ENCODE data around the gene DPM3.

Gene DPM3

DNA sequence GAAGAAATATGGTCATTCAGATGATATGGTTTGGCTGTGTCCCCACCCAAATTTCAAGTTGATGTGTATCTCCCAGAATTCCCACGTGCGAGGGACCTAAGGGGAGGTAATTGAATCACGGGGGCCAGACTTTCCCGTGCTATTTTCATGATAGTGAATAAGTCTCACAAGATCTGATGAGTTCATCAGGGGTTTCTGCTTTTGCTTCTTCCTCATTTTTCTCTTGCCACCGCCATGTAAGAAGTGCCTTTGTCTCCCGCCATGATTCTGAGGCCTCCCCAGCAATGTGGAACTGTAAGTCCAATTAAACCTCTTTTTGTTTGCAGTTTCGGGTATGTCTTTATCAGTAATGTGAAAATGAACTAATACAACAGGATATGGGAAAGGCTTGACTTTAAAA, 1.4 kb upstream of the DPM3 start:
- peaks cover 4% of the 10 kb centered on the region for H3K36me3 Mint-ChIP-seq
- no peaks in the 10 kb centered on the region for H3K9me3 Mint-ChIP-seq (ENCODE audit: low read depth)

DNA sequence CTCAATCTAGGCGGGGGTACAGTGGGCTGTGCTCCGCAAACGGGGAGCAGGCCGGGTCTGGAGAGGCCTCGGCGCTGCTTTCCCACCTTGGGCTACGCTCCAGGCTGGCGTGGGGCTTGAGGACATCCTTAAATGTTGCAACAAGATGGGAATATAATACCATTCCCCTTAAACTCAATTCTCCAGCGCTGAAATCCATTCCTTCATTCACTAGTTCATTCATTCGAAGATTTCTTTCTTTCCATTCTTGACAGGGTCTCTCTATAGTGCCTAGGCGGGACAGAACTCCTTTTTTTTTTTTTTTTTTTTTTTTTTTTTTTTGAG, 261 bp upstream of the DPM3 start:
- H3K27ac Mint-ChIP-seq = peak overlapping the region; percentile 94
- H3K9me3 Mint-ChIP-seq (ENCODE audit: low read depth) = no peaks in the 10 kb centered on the region
- peaks cover 31% of the 10 kb centered on the region for H3K4me1 Mint-ChIP-seq (ENCODE audit: low read depth)
- peaks cover 2% of the 10 kb centered on the region for H3K27me3 Mint-ChIP-seq
- peaks cover 4% of the 10 kb centered on the region for H3K36me3 Mint-ChIP-seq
- H3K4me3 Mint-ChIP-seq = peak overlapping the region; percentile 98

More for the DNA sequence above, 1.4 kb upstream of the DPM3 start:
- H3K4me1 Mint-ChIP-seq (ENCODE audit: low read depth) = peaks cover 30% of the 10 kb centered on the region
- H3K4me3 Mint-ChIP-seq = no peak overlapping the region
- peaks cover 7% of the 10 kb centered on the region for H3K27me3 Mint-ChIP-seq
- H3K27ac Mint-ChIP-seq = no peak overlapping the region

DNA sequence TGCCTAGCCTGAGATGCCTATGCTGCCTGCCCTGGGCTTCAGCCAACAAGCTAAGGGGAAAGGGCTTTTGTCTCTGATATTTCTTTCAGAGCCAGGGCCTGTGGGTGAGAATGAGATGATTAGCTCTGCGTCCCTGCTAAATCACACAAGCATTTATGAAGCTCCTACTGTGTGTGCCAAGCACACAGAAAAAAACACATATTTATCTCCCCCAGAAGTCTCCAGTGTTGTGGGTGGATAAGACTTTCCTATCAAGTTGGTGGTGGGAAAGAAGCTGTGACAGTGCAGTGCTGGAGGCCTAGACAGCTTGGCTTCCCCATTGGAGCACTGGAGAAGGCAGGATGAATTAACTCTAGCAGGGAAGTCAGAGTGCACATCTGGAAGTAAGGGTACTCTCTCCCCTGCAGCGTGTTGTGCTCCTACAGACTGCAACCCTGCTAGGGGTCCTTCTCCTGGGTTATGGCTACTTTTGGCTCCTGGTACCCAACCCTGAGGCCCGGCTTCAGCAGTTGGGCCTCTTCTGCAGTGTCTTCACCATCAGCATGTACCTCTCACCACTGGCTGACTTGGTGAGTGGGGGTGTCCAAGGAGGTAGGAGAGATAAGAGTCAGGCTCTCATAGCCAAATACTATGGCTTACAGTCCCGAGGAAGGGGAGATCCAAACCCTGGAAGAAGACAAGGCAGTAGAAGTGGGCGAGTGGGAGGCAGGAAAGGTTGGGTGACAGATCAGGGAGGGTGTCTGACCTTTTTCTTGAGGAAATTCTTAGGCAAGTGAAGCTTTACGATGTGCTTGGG, 3.0 kb downstream of the DPM3 start:
- peaks cover 45% of the 10 kb centered on the region for H3K4me1 Mint-ChIP-seq (ENCODE audit: low read depth)
- no peaks in the 10 kb centered on the region for H3K9me3 Mint-ChIP-seq (ENCODE audit: low read depth)
- peaks cover 4% of the 10 kb centered on the region for H3K36me3 Mint-ChIP-seq
- H3K27ac Mint-ChIP-seq = peak overlapping the region; percentile 98
- H3K27me3 Mint-ChIP-seq = no peaks in the 10 kb centered on the region
- peak overlapping the region; percentile 98 for H3K4me3 Mint-ChIP-seq

DNA sequence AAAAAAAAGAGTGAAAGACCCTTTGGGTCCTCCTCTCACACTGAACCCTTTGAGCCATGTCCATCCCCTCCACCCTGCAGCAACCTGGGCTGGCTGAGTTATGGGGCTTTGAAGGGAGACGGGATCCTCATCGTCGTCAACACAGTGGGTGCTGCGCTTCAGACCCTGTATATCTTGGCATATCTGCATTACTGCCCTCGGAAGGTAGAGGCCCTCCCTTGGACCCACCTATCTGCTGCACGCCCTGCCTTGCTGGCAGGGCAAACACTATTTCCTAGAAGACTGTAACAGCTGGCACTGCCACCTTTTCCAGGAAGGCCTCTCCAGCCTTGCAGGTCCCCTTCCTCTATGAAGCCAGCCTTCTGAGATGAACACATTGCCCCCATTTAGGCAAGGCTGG, 3.6 kb downstream of the DPM3 start:
- Mint-ChIP-seq H3K27ac (peak overlapping the region; percentile 98), H3K27me3 (no peaks in the 10 kb centered on the region), H3K4me1 (ENCODE audit: low read depth) (peaks cover 45% of the 10 kb centered on the region), H3K9me3 (ENCODE audit: low read depth) (no peaks in the 10 kb centered on the region), H3K36me3 (peaks cover 4% of the 10 kb centered on the region), H3K4me3 (peak overlapping the region; percentile 98)

DNA sequence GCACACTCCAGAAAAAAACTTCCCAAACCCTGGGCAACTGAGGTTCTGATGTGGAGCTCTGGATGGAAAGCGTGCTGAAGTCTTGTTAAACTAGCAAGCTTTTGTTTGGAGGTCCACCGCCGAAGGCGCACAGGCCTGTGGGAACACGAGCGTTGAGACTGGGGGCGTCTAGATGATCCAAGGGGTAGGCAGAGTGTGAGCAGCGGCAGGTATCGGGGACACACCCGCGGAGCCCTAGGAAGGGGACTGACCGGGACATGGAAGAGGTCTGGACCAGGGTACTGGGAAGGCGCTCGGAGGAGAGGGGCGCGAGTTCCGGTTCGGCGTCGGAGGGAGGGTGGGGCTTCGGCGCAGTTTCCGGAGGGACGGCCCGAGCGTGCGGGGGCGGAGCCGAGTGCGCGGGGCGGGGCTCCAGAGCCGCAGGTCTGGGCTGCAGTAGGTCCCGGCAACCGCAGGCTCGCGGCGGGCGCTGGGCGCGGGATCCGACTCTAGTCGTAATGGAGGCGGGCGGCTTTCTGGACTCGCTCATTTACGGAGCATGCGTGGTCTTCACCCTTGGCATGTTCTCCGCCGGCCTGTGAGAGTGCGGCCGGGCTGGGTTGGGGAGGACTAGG, 4.8 kb downstream of the DPM3 start, which contains the start of gene SLC50A1:
TSS of gene SLC50A1 (plus strand) at position 438 of the 614 bp plus-strand sequence. CDS start at position 498, 60 bp downstream.
- H3K9me3 Mint-ChIP-seq (ENCODE audit: low read depth) = no peaks in the 10 kb centered on the region
- H3K4me1 Mint-ChIP-seq (ENCODE audit: low read depth) = peaks cover 45% of the 10 kb centered on the region
- H3K27ac Mint-ChIP-seq = peak within 1 kb of the TSS; percentile 98
- H3K27me3 Mint-ChIP-seq = no peaks in the 10 kb centered on the region
- peaks cover 4% of the 10 kb centered on the region for H3K36me3 Mint-ChIP-seq
- H3K4me3 Mint-ChIP-seq = peak within 1 kb of the TSS; percentile 98

GRCh38 chr1:155134880-155135414, 5.4 kb downstream of the DPM3 start:
- Mint-ChIP-seq H3K27ac (peak overlapping the region; percentile 98), H3K4me3 (peak overlapping the region; percentile 98), H3K36me3 (peaks cover 4% of the 10 kb centered on the region), H3K4me1 (ENCODE audit: low read depth) (peaks cover 45% of the 10 kb centered on the region), H3K9me3 (ENCODE audit: low read depth) (no peaks in the 10 kb centered on the region), H3K27me3 (no peaks in the 10 kb centered on the region)

DNA sequence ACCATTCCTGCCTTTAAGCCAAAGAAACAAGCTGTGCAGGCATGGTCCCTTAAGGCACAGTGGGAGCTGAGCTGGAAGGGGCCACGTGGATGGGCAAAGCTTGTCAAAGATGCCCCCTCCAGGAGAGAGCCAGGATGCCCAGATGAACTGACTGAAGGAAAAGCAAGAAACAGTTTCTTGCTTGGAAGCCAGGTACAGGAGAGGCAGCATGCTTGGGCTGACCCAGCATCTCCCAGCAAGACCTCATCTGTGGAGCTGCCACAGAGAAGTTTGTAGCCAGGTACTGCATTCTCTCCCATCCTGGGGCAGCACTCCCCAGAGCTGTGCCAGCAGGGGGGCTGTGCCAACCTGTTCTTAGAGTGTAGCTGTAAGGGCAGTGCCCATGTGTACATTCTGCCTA, 6.0 kb downstream of the DPM3 start:
- no peaks in the 10 kb centered on the region for H3K9me3 Mint-ChIP-seq (ENCODE audit: low read depth)
- peaks cover 47% of the 10 kb centered on the region for H3K4me1 Mint-ChIP-seq (ENCODE audit: low read depth)
- peak overlapping the region; percentile 98 for H3K27ac Mint-ChIP-seq
- H3K36me3 Mint-ChIP-seq = peaks cover 4% of the 10 kb centered on the region
- no peaks in the 10 kb centered on the region for H3K27me3 Mint-ChIP-seq
- H3K4me3 Mint-ChIP-seq = peak overlapping the region; percentile 98

GRCh38 chr1:155133799-155134281, 6.5 kb downstream of the DPM3 start:
- peaks cover 49% of the 10 kb centered on the region for H3K4me1 Mint-ChIP-seq (ENCODE audit: low read depth)
- H3K9me3 Mint-ChIP-seq (ENCODE audit: low read depth) = no peaks in the 10 kb centered on the region
- H3K27ac Mint-ChIP-seq = peak overlapping the region; percentile 7
- H3K4me3 Mint-ChIP-seq = no peak overlapping the region
- H3K36me3 Mint-ChIP-seq = peaks cover 4% of the 10 kb centered on the region
- no peaks in the 10 kb centered on the region for H3K27me3 Mint-ChIP-seq

GRCh38 chr1:155131856-155132255, 8.5 kb downstream of the DPM3 start:
- Mint-ChIP-seq H3K27me3 (no peaks in the 10 kb centered on the region), H3K9me3 (ENCODE audit: low read depth) (no peaks in the 10 kb centered on the region), H3K4me3 (no peak overlapping the region), H3K4me1 (ENCODE audit: low read depth) (peaks cover 45% of the 10 kb centered on the region), H3K27ac (no peak overlapping the region), H3K36me3 (no peaks in the 10 kb centered on the region)

GRCh38 chr1:155131285-155131684, 9.0 kb downstream of the DPM3 start:
- H3K36me3 Mint-ChIP-seq = no peaks in the 10 kb centered on the region
- H3K4me1 Mint-ChIP-seq (ENCODE audit: low read depth) = peaks cover 45% of the 10 kb centered on the region
- H3K9me3 Mint-ChIP-seq (ENCODE audit: low read depth) = no peaks in the 10 kb centered on the region
- H3K27me3 Mint-ChIP-seq = no peaks in the 10 kb centered on the region
- H3K4me3 Mint-ChIP-seq = no peak overlapping the region
- no peak overlapping the region for H3K27ac Mint-ChIP-seq

DNA sequence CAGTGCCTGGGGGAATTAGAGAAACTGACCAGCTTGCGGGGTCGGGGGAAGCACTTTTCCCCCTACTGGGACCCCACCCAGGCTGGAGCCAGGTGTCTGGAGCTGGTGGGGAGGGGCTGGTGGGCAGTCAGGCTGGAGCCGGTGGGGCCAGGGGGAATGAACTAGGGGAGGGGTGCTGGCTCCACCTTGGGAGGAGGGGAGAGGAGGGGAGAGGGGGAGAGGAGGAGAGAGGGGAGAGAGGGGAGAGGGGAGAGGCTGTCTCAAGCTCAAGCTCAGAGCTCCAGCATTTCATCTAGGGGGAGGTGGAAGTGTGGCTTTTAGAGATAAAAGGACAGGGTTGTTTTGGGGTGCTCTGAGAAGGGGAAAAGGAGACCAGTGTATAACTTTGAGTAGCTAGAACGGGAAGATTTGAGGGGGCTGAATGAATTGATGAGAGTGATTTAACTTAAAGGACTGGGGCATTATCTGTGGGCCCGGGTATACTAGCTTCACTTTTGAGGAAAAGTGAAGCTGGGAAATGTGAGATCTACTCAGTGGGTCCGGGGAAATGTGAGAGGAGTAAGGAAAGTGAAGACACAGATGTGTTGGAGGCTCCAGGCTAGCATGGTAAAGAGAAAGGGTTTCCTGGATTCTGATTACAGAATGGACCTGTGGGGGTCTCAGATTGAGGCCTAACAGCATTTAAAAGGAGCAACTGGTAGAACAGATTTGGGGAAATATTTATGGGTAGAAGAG, 9.9 kb downstream of the DPM3 start:
- Mint-ChIP-seq H3K36me3 (no peaks in the 10 kb centered on the region), H3K27ac (peak overlapping the region; percentile 62)

DNA sequence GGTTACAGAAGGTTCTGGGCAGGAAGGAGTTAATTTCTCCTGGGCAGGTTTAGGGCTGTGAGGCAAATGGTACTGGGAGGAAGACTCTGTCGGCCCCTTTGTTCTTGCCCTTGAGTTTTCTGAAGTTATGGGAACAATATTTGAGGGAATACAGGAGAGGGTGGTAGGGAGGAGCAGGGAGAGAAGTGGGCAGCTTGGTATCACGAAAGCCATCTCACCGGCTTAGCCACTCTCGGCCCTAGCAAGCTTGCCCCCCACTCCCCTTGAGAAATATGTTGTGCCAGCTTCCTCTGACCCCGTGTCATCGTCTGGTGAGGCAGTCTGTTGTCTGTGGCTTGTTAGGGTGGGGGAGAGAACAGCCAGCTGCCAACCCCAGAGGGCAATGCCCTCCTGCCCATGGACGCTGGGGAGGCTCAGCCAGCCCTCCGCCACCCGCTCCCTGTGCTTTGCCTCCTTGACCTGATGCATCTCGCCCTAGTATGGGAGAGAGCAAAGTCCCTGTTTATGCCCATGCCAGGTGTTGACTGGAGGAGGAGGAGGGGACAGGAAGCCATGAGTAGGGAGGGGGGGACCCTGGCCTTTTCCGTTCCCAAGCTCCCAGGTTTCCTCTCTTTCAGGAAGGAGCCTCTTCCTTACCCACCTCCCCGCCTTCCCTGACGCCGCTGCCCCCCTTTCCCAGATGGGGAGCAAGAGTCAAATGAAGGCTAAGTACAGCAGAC, 11.4 kb downstream of the DPM3 start:
- H3K4me3 Mint-ChIP-seq = peak overlapping the region; percentile 81
- H3K27ac Mint-ChIP-seq = peak overlapping the region; percentile 58
- no peaks in the 10 kb centered on the region for H3K9me3 Mint-ChIP-seq (ENCODE audit: low read depth)
- H3K4me1 Mint-ChIP-seq (ENCODE audit: low read depth) = peaks cover 33% of the 10 kb centered on the region
- no peaks in the 10 kb centered on the region for H3K27me3 Mint-ChIP-seq
- H3K36me3 Mint-ChIP-seq = no peaks in the 10 kb centered on the region

More for the DNA sequence above, 9.9 kb downstream of the DPM3 start:
- Mint-ChIP-seq H3K4me3 (peak overlapping the region; percentile 60), H3K4me1 (ENCODE audit: low read depth) (peaks cover 46% of the 10 kb centered on the region), H3K9me3 (ENCODE audit: low read depth) (no peaks in the 10 kb centered on the region), H3K27me3 (no peaks in the 10 kb centered on the region)

- peaks cover 33% of the 10 kb centered on the region for H3K4me1 Mint-ChIP-seq (ENCODE audit: low read depth)
- peak overlapping the region; percentile 81 for H3K4me3 Mint-ChIP-seq
- no peaks in the 10 kb centered on the region for H3K36me3 Mint-ChIP-seq
- no peaks in the 10 kb centered on the region for H3K27me3 Mint-ChIP-seq
- H3K9me3 Mint-ChIP-seq (ENCODE audit: low read depth) = no peaks in the 10 kb centered on the region
- peak overlapping the region; percentile 58 for H3K27ac Mint-ChIP-seq
These were observed 12.2 kb downstream of the DPM3 start for GRCh38 chr1:155127967-155128754.
